ENCODE data around the gene DARS1.

Gene DARS1

GRCh38 chr2:135875491-135876065, 109.8 kb downstream of the DARS1 start:
- no peak for DNase-seq

- no peak for DNase-seq
Observed at GRCh38 chr2:135874777-135875365, 110.6 kb downstream of the DARS1 start.

DNA sequence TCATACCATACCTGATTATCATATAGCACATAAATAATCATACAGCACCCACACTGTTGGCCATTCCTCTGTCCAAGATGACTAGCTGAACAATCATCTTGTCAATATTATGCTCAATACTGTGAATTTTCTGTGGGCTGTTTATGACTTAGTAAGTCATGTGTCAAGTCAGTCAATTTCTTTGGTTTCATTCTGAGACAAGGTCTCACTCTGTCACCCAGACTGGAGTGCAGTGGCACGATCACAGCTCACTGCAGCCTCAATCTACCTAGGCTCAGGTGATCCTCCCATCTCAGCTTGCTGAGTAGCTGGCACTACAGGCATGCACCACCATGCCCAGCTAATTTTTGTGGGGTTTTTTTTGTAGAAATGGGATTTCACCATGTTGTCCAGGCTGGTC, 114.9 kb downstream of the DARS1 start:
- no peak for DNase-seq

- DNase-seq, result no peak
Observed at GRCh38 chr2:135863233-135863632, 122.2 kb downstream of the DARS1 start.

DNA sequence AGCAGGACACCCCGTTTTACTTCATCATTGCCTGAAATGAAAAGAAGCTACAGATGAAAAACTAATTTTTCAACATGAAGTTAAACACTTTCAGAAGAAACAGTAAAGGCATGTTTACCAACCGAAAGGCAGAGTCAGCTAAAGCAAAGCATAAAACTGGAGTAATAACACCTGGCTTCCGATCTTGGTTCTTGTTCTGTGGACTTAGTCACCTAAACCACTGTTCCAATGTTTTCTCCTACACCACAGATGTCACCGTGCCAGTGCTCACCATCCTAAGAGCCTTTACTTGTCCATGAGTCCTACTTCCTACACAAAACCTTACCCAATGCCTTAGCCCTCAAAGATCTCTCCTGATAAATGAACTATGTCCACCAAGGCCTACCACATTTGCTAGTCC, 122.7 kb downstream of the DARS1 start:
- no peak for DNase-seq
